ENCODE measurements around the gene FHL5.
"Not testable (repeated sequence)": the region's sequence is repeated elsewhere in the genome, so short reads cannot be mapped to it uniquely, and the experiment has no call there.

The FHL5 gene

DNA sequence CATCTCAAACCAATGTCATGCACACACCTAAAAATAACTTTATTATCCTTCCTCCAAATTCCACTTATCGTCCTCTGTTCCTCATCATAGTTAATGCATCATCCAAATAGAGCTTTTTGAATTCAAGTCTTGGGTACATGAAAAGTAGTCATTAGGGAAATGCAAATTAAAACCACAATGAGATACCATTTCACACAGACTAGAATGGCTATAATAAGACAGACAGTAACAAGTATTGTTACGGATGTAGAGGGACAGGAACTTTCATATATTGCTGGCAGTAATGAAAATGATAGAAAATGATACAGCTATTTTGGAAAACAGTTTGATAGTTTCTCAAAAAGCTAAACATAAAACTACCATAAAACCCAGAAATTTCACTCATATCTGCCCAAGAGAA lies 59.1 kb downstream of the FHL5 start:
- Histone ChIP-seq H3K4me3 (no peak overlapping the region), H4K20me1 (no peaks in the 10 kb centered on the region), H3K4me1 (peaks cover 5 to 17% (median 8%) of the 10 kb centered on the region in 10 experiments; a peak in 15 of 20 replicates), H3K36me3 (no peaks in the 10 kb centered on the region), H3K27me3 (no peaks in the 10 kb centered on the region), H3K27ac (no peak overlapping the region), H3K9me3 (replicated peaks in 1 of 11) (no peaks in the 10 kb centered on the region), H3K4me2 (no peak overlapping the region), H3K9ac (no peak overlapping the region)
- TF ChIP-seq Cebpa-rat (IDR thresholded peaks at IDR 0.05) = no peak

DNA sequence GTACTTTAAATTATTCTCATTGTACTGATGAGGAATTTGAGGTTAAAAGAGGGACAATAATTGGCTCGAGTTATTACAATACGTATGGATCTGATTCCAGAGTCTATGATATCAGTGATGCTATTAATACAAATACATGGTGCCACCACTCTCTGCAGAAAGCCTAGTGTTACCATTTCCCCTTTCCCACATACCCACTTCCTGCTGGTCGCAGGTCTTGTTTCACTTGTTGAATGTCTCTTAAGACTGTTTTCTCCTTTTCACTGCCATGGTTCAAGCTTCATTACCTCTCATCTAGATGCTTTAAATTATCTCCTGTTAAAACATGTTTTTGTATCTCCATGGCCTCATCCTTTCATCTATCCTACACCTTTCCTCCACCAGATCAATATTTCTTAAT lies 62.0 kb downstream of the FHL5 start:
- Histone ChIP-seq H3K4me1 (peaks cover 5 to 33% (median 12%) of the 10 kb centered on the region in 10 experiments; a peak in 17 of 20 replicates), H3K4me2 (peak overlapping the region in 7 of 11 experiments; percentile 3 to 21 (median 5); a peak in 5 of 22 replicates), H4K20me1 (no peaks in the 10 kb centered on the region), H3K9me3 (replicated peaks in 1 of 11) (no peaks in the 10 kb centered on the region), H3K9ac (no peak overlapping the region), H3K36me3 (no peaks in the 10 kb centered on the region), H3K4me3 (no peak overlapping the region), H3K27me3 (no peaks in the 10 kb centered on the region), H3K27ac (no peak overlapping the region)
- TF ChIP-seq Cebpa-rat (IDR thresholded peaks at IDR 0.05) = no peak

DNA sequence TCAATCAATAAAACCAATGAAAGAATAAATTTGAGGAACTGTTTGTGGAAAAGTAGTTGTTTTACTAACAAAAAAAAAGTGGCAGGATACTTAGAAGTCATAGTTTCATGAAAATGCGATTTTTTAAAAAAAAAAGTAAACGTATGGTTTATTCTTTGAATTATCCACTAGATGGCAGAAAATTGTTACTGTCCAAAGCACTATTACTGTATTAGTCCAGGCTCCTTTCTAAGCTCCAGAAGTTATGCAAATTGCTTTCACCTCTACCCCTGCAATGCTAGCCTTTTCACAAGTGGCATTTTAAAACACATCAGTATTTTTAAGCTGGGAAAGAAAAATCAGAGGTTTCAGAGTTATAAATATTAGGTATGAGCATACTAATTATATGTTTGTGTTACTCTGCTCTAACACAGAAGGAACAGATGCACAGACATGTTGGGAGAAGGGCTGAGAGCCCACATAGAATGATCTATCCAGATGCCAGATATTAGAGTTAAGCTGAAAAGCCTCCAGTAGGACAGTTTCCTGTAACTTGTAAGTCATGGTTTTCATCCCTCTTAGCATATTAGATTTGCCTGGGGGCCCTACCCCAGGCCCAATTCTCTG lies 63.9 kb downstream of the FHL5 start:
- no peak overlapping the region for H3K4me3 ChIP-seq
- H4K20me1 ChIP-seq = no peaks in the 10 kb centered on the region
- H3K9ac ChIP-seq = no peak overlapping the region
- H3K9me3 ChIP-seq (replicated peaks in 1 of 11) = no peaks in the 10 kb centered on the region
- no peaks in the 10 kb centered on the region for H3K27me3 ChIP-seq
- H3K4me2 ChIP-seq = no peak overlapping the region
- H3K27ac ChIP-seq = no peak overlapping the region
- no peaks in the 10 kb centered on the region for H3K36me3 ChIP-seq
- H3K4me1 ChIP-seq = peaks cover 5 to 32% (median 14%) of the 10 kb centered on the region in 10 experiments; a peak in 17 of 20 replicates
- no peak for TF ChIP-seq Cebpa-rat (IDR thresholded peaks at IDR 0.05)

DNA sequence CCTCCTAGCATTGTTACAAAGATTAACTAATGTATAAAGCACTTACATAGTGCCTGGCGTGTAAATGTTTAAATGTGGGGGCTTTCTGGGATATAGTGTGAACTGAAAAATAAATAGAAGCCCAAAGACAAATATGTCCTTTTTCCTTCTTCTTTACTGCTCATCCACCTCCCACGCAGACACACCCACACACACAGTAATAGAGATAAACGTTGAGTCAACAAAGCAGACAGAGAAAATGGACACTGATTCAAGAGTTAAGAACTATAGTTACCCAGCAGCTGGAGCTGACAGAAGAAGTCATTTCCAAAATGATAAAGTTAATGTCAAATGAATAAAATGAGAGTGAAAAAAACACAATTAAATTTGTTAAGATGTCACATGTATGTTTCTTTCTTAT lies 68.3 kb downstream of the FHL5 start:
- H3K27ac ChIP-seq = no peak overlapping the region
- no peaks in the 10 kb centered on the region for H3K9me3 ChIP-seq (replicated peaks in 1 of 11)
- no peak overlapping the region for H3K9ac ChIP-seq
- no peaks in the 10 kb centered on the region for H4K20me1 ChIP-seq
- H3K4me2 ChIP-seq = peak overlapping the region in 1 of 11 experiments; percentile 7; a peak in 1 of 22 replicates
- H3K4me3 ChIP-seq = no peak overlapping the region
- no peaks in the 10 kb centered on the region for H3K27me3 ChIP-seq
- no peak for TF ChIP-seq Cebpa-rat (IDR thresholded peaks at IDR 0.05)
- H3K4me1 ChIP-seq = peaks cover 0 to 19% (median 7%) of the 10 kb centered on the region in 10 experiments; a peak in 8 of 20 replicates
- H3K36me3 ChIP-seq = no peaks in the 10 kb centered on the region

DNA sequence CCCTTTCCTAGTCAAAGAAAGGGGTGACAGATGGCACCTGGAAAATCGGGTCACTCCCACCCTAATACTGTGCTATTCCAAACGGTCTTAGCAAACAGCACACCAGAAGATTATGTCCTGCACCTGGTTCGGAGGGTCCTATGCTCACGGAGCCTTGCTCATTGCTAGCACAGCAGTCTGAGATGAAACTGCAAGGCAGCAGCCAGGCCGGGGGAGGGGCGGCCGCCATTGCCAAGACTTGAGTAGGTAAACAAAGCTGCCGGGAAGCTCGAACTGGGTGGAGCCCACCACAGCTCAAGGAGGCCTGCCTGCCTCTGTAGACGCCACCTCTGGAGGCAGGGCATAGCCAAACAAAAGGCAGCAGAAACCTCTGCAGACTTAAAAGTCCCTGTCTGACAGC lies 75.1 kb downstream of the FHL5 start:
- not testable (repeated sequence) for H3K9ac ChIP-seq, H3K36me3 ChIP-seq, H3K27ac ChIP-seq, H3K4me2 ChIP-seq, H3K27me3 ChIP-seq, H3K4me1 ChIP-seq, H3K4me3 ChIP-seq, H4K20me1 ChIP-seq
- peaks cover 0 to 10% (median 0%) of the 10 kb centered on the region in 11 experiments; a peak in 3 of 22 replicates for H3K9me3 ChIP-seq (replicated peaks in 1 of 11)

DNA sequence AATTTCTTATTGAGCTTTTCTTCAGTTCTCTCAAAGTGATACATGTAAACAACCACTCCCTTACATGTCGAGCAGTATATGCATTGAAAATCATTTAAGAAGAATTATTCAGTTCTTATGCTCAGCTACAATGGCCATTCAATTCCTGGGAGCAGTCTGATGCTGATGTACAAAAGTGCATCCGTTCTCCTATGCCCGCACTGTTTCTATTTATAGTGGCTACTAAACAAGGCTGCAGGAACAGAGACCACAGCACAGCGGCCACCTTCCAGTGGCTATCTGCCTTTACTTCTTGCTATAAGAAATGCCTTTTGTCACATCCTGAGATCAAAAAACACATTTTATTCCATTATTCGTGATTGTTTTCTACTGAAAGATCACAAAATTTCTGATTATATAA lies 82.2 kb downstream of the FHL5 start:
- Histone ChIP-seq H3K4me3 (no peak overlapping the region), H3K9me3 (replicated peaks in 1 of 11) (no peaks in the 10 kb centered on the region), H3K27ac (no peak overlapping the region), H4K20me1 (no peaks in the 10 kb centered on the region), H3K4me2 (peak overlapping the region in 1 of 11 experiments; percentile 13; a peak in 1 of 22 replicates), H3K9ac (no peak overlapping the region), H3K4me1 (peaks cover 0 to 31% (median 10%) of the 10 kb centered on the region in 10 experiments; a peak in 11 of 20 replicates), H3K36me3 (no peaks in the 10 kb centered on the region), H3K27me3 (no peaks in the 10 kb centered on the region)
- TF ChIP-seq Cebpa-rat (IDR thresholded peaks at IDR 0.05) = no peak

DNA sequence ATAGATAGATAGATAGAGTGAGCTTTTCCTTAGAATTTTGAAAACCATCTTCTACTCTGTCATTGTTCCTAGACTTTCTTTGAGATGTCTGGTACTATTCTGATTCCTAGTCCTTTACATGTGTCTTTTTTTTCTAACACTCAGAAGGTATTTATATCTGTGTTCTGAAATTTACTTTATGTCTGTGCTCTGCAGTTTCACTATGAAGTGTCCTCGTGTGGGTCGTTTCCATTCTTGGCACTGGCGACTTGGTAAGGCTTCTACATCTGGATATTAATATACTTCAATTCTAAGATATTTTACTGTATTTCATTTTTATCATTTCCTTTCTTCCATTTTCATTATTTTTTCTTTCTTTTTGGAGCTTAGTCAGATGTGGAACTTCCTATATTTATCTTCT lies 87.0 kb downstream of the FHL5 start:
- no peak for TF ChIP-seq Cebpa-rat (IDR thresholded peaks at IDR 0.05)

DNA sequence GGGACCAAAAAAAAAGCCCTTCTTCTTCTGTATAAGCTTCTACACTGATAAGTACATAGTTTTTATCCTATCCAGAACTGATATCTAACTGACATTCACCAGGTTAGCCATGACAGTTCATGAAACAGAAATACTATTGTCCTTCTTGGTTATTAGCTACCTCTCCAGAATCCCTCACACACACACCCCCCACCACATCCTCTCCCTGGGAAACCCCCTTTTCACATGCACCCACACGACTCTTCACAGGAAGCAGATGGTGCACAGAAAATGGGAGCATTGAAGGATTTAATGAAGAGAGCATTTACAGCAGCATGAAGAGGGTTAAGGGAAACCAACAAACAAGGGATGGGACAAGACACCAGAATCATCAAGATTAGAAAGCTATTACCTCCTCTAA lies 88.9 kb downstream of the FHL5 start:
- Histone ChIP-seq H3K36me3 (no peaks in the 10 kb centered on the region), H3K4me2 (peak overlapping the region in 9 of 11 experiments; percentile 10 to 69 (median 41); a peak in 11 of 22 replicates), H4K20me1 (no peaks in the 10 kb centered on the region), H3K27ac (no peak overlapping the region), H3K27me3 (no peaks in the 10 kb centered on the region), H3K9me3 (replicated peaks in 1 of 11) (peaks cover 0 to 7% (median 0%) of the 10 kb centered on the region in 11 experiments; a peak in 2 of 22 replicates), H3K4me3 (no peak overlapping the region), H3K9ac (no peak overlapping the region), H3K4me1 (peaks cover 0 to 38% (median 25%) of the 10 kb centered on the region in 10 experiments; a peak in 15 of 20 replicates)
- TF ChIP-seq Cebpa-rat (IDR thresholded peaks at IDR 0.05) = no peak

More for the DNA sequence above, 87.0 kb downstream of the FHL5 start:
- Histone ChIP-seq H3K4me1 (peaks cover 0 to 57% (median 29%) of the 10 kb centered on the region in 10 experiments; a peak in 15 of 20 replicates), H3K27me3 (no peaks in the 10 kb centered on the region), H4K20me1 (no peaks in the 10 kb centered on the region), H3K4me2 (no peak overlapping the region), H3K4me3 (no peak overlapping the region), H3K9me3 (replicated peaks in 1 of 11) (peaks cover 0 to 7% (median 0%) of the 10 kb centered on the region in 11 experiments; a peak in 2 of 22 replicates), H3K9ac (no peak overlapping the region), H3K36me3 (no peaks in the 10 kb centered on the region), H3K27ac (no peak overlapping the region)

DNA sequence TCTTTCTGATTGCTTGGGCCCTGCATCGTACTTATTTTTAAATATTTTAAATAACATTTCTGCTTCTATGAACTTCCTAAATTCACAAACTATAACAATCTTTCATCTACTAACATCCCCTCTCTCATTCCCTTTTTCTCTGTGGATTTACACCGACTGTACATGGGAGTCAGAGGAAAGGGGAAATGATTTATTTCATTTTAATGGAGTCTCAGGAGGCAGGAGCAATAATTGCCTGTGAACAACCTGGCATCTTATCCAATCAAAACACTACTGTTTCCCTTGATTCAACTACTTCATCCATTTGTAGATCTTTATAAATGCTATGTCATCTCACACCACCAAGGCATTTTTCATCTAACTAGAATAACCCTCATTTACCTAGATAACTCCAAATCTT lies 89.6 kb downstream of the FHL5 start:
- Histone ChIP-seq H4K20me1 (no peaks in the 10 kb centered on the region), H3K9me3 (replicated peaks in 1 of 11) (peaks cover 0 to 7% (median 0%) of the 10 kb centered on the region in 11 experiments; a peak in 3 of 22 replicates), H3K4me2 (peak overlapping the region in 6 of 11 experiments; percentile 31 to 69 (median 54); a peak in 8 of 22 replicates), H3K27me3 (no peaks in the 10 kb centered on the region), H3K4me3 (no peak overlapping the region), H3K9ac (no peak overlapping the region), H3K36me3 (no peaks in the 10 kb centered on the region), H3K27ac (no peak overlapping the region), H3K4me1 (peaks cover 0 to 31% (median 19%) of the 10 kb centered on the region in 10 experiments; a peak in 14 of 20 replicates)
- no peak for TF ChIP-seq Cebpa-rat (IDR thresholded peaks at IDR 0.05)

DNA sequence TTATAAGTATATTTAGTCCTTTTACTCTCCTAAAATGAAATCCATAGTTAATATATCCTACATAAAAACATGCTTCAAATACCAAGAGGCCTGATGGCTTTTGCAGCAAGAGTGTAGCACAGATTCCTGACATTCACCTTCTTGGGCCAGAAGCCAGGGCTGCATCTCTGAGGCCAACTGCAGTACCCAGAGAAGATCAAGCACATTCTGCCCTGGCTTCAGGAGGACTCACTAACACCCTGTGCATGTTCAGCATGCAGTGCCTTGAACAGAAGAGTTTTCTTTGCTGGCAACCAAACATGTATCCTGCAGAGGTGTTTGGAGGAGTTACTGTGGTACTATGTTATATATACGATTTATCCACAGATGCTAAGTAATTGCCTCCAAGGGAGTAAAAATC lies 90.3 kb downstream of the FHL5 start:
- peaks cover 0 to 7% (median 0%) of the 10 kb centered on the region in 11 experiments; a peak in 3 of 22 replicates for H3K9me3 ChIP-seq (replicated peaks in 1 of 11)
- H3K4me2 ChIP-seq = peak overlapping the region in 8 of 11 experiments; percentile 12 to 69 (median 50); a peak in 13 of 22 replicates
- no peak overlapping the region for H3K9ac ChIP-seq
- H4K20me1 ChIP-seq = no peaks in the 10 kb centered on the region
- H3K4me3 ChIP-seq = no peak overlapping the region
- no peaks in the 10 kb centered on the region for H3K27me3 ChIP-seq
- no peak overlapping the region for H3K27ac ChIP-seq
- no peaks in the 10 kb centered on the region for H3K36me3 ChIP-seq
- TF ChIP-seq Cebpa-rat (IDR thresholded peaks at IDR 0.05) = no peak
- peaks cover 0 to 27% (median 19%) of the 10 kb centered on the region in 10 experiments; a peak in 14 of 20 replicates for H3K4me1 ChIP-seq

Measured in BLaER1 treated with 17β-estradiol and CSF1 and Interleukin-3, amounts not matched to agents 10 nM and 100 nM (cell line).